Activated T-helper 1 cell treated with anti-CD3 and anti-CD28 coated beads, Interleukin-12 subunit alpha, Interleukin-12 subunit beta, Interleukin-2, Interleukin-4 antibody, amounts not matched to agents 30 ng/mL and 10 ng/mL and 1 ng/mL, durations not matched to agents 14 hours and 24 hours and 36 hours (primary cell): ENCODE data around the gene ZBTB2. TPM values are rescaled to one million over a fixed set of nuclear protein-coding genes. Genes with fewer than 3 reads are reported as not detected.
"Not testable (repeated sequence)": the region's sequence is repeated elsewhere in the genome, so short reads cannot be mapped to it uniquely, and the experiment has no call there.

ENCODE experiments used
- DNase-seq: peaks from one replicate; pipeline ENCODE4 v3.0.0; 2021; ENCODE audit warnings: low spot score
- H3K27ac Mint-ChIP-seq: one replicate; pipeline ENCODE4 v1.8.0; 2021; ENCODE audit warnings: mild to moderate bottlenecking, mixed read lengths
- H3K27me3 Mint-ChIP-seq: one replicate; pipeline ENCODE4 v1.8.0; 2022; ENCODE audit warnings: mild to moderate bottlenecking, moderate library complexity, mixed read lengths; ENCODE audit not compliant: insufficient read depth
- H3K36me3 Mint-ChIP-seq: one replicate; pipeline ENCODE4 v1.8.0; 2021; ENCODE audit warnings: low read depth, mixed read lengths
- H3K4me1 Mint-ChIP-seq: one replicate; pipeline ENCODE4 v1.8.0; 2021; ENCODE audit warnings: low read depth, mixed read lengths
- H3K4me3 Mint-ChIP-seq: one replicate; pipeline ENCODE4 v1.8.0; 2021; ENCODE audit warnings: mild to moderate bottlenecking, moderate library complexity, mixed read lengths
- H3K9me3 Mint-ChIP-seq: one replicate; pipeline ENCODE4 v1.8.0; 2021; ENCODE audit warnings: mixed read lengths
- intact Hi-C: fragments of 100-400 bp; cut with micrococcal nuclease; formaldehyde crosslinking; loops from one replicate; pipeline ENCODE4 v1.15.1; 2024
- total RNA-seq: library from RNA; stranded (reverse); gene quantifications from 2 replicates; pipeline ENCODE4 v1.2.3, GENCODE V29; 2022

The ZBTB2 gene
- total RNA-seq, 1 donor from 2014 or later: 24.0 TPM

DNA sequence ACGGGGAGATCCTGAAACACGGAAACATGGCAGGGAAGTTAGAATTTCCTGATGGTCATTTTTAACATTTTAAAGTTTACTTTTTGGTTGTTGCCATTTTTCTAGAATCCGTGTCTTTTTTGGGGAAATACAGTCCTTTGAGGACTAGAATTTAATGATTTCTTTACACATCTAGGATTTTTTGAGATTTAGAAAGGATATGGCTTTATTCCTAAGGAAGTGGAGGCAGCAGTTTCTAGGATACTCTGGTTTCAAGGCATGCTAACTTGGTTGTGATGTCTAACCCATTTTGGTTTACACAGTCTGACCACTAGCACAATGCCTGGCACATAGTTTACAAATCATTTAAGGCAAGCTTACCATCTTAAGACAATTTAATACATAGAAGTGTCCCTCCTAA lies 1.1 kb upstream of the ZBTB2 start:
- intact Hi-C loops: loop anchor here (2.0 to 10.0 kb wide), 4 partner anchors 14 to 1388 kb away; no protein-coding TSS in a partner anchor
- Mint-ChIP-seq H3K36me3 (peaks cover 17% of the 10 kb centered on the region), H3K27me3 (no peaks in the 10 kb centered on the region), H3K4me3 (peak overlapping the region; percentile 95), H3K27ac (peak overlapping the region; percentile 96), H3K9me3 (no peaks in the 10 kb centered on the region), H3K4me1 (peaks cover 66% of the 10 kb centered on the region)
- DNase-seq: no peak

GRCh38 chr6:151390851-151391470 lies 398 bp downstream of the ZBTB2 start:
- no peak overlapping the region for H3K27ac Mint-ChIP-seq
- H3K4me3 Mint-ChIP-seq: peak overlapping the region; percentile 95
- peak; percentile 80 for DNase-seq
- no peaks in the 10 kb centered on the region for H3K9me3 Mint-ChIP-seq
- H3K4me1 Mint-ChIP-seq: peaks cover 65% of the 10 kb centered on the region
- intact Hi-C loops: loop anchor here (1.0 to 10.0 kb wide), 12 partner anchors 61 to 1846 kb away; partner anchors contain the start of genes FBXO5, KATNA1, MTRF1L and NUP43
- H3K36me3 Mint-ChIP-seq: peaks cover 15% of the 10 kb centered on the region
- H3K27me3 Mint-ChIP-seq: no peaks in the 10 kb centered on the region

GRCh38 chr6:151390276-151390850 lies 996 bp downstream of the ZBTB2 start:
- DNase-seq: peak; percentile 99
- Mint-ChIP-seq H3K4me1 (peaks cover 68% of the 10 kb centered on the region), H3K36me3 (peaks cover 13% of the 10 kb centered on the region), H3K9me3 (no peaks in the 10 kb centered on the region), H3K4me3 (peak overlapping the region; percentile 39), H3K27ac (peak overlapping the region; percentile 65), H3K27me3 (no peaks in the 10 kb centered on the region)
- intact Hi-C loops: loop anchor here (1.0 to 10.0 kb wide), 12 partner anchors 62 to 1846 kb away; partner anchors contain the start of genes FBXO5, KATNA1, MTRF1L and NUP43

DNA sequence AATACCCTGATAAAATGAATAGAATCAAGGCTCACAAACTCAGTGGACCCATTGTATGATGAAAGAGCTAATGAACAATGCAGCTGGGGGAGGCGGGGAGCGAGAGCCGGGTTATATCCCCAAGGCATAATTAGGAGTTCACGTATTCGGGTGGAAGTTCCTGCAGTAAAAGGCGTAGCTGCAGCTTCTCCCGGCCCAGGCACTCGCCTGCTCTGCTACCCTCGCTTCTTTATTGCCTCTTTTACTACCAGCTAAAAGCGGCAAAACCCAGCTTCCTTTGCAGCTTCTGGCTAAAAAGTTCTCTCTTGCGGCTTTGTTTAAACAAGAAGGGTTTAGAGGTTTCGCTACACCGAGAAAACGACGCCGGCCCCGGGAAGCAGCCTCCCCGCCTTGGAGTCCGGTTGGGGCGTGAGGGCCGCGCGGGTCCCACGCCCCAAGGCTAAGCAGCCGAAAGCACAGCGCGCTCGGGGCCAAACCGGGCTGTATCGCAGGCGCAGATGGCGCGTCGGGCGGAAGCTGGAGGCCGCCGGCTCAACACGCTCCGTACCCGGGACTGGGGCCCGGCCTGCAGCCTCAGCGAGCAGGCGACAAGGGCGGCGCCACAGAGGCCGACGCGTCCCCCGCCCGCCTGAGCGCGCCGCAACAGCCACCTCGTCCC lies 1.6 kb downstream of the ZBTB2 start:
- Mint-ChIP-seq H3K4me3 (peak overlapping the region; percentile 95), H3K36me3 (peaks cover 10% of the 10 kb centered on the region), H3K9me3 (no peaks in the 10 kb centered on the region), H3K4me1 (peaks cover 68% of the 10 kb centered on the region), H3K27ac (peak overlapping the region; percentile 97), H3K27me3 (no peaks in the 10 kb centered on the region)
- intact Hi-C loops: loop anchor here (1.0 to 10.0 kb wide), 14 partner anchors 9 to 1845 kb away; partner anchors contain the start of genes FBXO5, KATNA1, MTRF1L and NUP43
- DNase-seq: no peak

- no peaks in the 10 kb centered on the region for H3K27me3 Mint-ChIP-seq
- intact Hi-C loops: loop anchor here (1.0 to 2.0 kb wide), 2 partner anchors 9 to 16 kb away; no protein-coding TSS in a partner anchor
- peaks cover 74% of the 10 kb centered on the region for H3K4me1 Mint-ChIP-seq
- H3K27ac Mint-ChIP-seq: peak overlapping the region; percentile 97
- peak overlapping the region; percentile 95 for H3K4me3 Mint-ChIP-seq
- no peak for DNase-seq
- H3K36me3 Mint-ChIP-seq: peaks cover 10% of the 10 kb centered on the region
- no peaks in the 10 kb centered on the region for H3K9me3 Mint-ChIP-seq
These were observed 2.3 kb downstream of the ZBTB2 start for GRCh38 chr6:151388997-151389617.

DNA sequence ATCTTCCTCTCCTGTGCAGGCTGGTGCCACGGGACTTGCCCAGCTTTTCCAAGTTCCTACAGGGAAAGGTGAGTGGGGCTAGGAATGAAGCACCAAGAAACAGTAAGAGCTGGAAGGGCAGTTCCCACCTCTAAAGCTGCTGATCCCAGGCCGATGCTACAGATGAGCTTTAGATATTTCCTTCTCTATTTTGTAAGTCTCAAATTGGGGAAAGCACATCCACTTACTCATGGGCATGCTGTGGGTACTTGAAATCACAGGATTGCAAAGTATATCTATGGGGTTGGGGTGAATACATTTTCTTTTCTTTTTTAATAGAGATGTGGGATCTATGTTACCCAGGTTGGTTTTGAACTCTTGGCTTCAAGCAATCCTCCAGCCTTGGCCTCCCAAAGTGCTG lies 3.1 kb downstream of the ZBTB2 start:
- intact Hi-C loops: loop anchor here (2.0 kb wide), 1 partner anchor 15 kb away; no protein-coding TSS in a partner anchor
- Mint-ChIP-seq H3K27me3 (no peaks in the 10 kb centered on the region), H3K4me3 (peak overlapping the region; percentile 69), H3K36me3 (peaks cover 12% of the 10 kb centered on the region), H3K4me1 (peaks cover 70% of the 10 kb centered on the region), H3K27ac (peak overlapping the region; percentile 74), H3K9me3 (no peaks in the 10 kb centered on the region)
- no peak for DNase-seq

DNA sequence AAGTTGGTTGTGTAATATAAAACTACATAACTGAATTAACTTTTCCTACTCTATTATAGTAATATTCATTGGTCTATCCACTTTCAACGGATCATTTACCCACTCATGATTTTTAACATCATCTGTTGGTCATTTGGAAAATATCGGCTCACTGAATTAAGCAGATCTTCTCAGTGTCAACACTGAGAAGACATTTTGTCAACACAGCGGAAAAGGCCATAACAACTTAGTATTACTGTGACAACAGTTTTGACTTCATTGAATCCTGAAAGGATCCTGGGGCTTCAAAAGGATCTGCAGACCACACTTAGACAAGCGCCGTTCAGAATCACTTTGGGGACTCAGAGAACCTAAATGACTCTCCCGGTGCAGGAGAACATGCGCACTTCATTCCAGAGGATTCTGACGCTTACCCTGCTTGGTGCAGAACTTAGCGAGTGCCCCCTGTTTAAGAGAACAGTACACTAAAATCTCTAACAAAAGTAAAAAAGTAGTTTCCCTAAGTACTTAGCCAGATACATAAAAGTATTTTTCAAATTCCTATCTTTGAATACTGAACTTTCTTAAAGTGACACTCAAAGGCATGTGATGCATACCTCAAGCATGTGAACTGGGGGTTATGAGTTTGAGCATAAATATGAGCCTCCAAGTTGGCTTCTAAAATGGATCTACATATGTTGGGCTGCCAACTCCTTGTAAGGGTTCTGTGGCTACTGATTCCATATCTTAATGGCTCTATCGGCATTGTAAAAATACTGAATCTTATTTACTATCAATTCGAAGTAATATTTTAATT lies 4.0 kb downstream of the ZBTB2 start:
- Mint-ChIP-seq H3K36me3 (peaks cover 12% of the 10 kb centered on the region), H3K4me1 (peaks cover 61% of the 10 kb centered on the region), H3K9me3 (no peaks in the 10 kb centered on the region), H3K27ac (peak overlapping the region; percentile 18), H3K4me3 (no peak overlapping the region), H3K27me3 (no peaks in the 10 kb centered on the region)
- DNase-seq: no peak
- intact Hi-C loops: no loop called here

DNA sequence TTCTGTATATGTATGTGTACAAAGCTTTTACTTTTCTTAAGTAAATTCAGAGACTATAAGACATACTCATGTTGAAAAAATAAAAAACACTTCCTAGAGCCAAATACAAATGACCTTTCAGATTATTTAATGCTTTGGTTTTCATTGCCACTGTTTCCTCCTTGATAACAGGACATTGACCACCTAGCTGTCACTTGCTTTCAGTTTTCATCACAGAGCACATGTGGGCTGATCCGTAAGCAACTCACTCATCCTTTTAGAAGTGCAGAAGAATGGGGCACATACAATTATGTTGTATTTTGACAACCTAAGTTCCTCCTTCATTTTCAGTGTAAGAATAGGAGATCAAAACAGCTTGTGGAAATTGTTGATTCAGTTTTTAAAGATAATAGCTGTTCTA lies 6.2 kb downstream of the ZBTB2 start:
- intact Hi-C loops: no loop called here
- Mint-ChIP-seq H3K9me3 (no peaks in the 10 kb centered on the region), H3K4me1 (peaks cover 71% of the 10 kb centered on the region), H3K4me3 (no peak overlapping the region), H3K36me3 (peaks cover 12% of the 10 kb centered on the region), H3K27ac (peak overlapping the region; percentile 57), H3K27me3 (no peaks in the 10 kb centered on the region)
- DNase-seq: no peak

- no peak overlapping the region for H3K4me3 Mint-ChIP-seq
- intact Hi-C loops: no loop called here
- no peaks in the 10 kb centered on the region for H3K27me3 Mint-ChIP-seq
These were observed 7.2 kb downstream of the ZBTB2 start for GRCh38 chr6:151384151-151384550.

GRCh38 chr6:151382631-151383030 lies 8.7 kb downstream of the ZBTB2 start:
- H3K27me3 Mint-ChIP-seq, DNase-seq, H3K27ac Mint-ChIP-seq, H3K4me3 Mint-ChIP-seq, intact Hi-C loops, H3K9me3 Mint-ChIP-seq: not testable (repeated sequence)
- Mint-ChIP-seq H3K36me3 (peaks cover 16% of the 10 kb centered on the region), H3K4me1 (peaks cover 75% of the 10 kb centered on the region)

More at GRCh38 chr6:151384151-151384550, 7.2 kb downstream of the ZBTB2 start:
- Mint-ChIP-seq H3K9me3 (no peaks in the 10 kb centered on the region), H3K27ac (no peak overlapping the region), H3K36me3 (peaks cover 13% of the 10 kb centered on the region), H3K4me1 (peaks cover 77% of the 10 kb centered on the region)
- DNase-seq: no peak

DNA sequence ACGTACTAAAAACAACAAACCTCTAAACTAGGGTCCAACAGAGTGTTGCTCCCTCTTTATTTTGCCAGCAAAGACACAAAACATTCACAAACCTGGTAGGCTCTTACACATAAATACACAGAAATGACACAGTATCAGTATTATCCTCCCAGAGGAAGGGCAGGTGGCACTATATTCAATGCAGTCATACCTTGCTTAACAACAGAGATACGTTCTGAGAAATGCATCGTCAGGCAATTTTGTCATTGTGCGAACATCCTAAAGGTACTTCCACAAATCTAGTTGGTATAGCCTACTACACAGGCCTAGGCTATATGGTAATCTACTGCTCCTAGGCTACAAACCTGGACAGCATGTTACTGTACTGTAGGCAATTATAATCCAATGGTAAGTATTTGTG lies 9.6 kb downstream of the ZBTB2 start:
- Mint-ChIP-seq H3K4me3 (peak overlapping the region; percentile 47), H3K27me3 (no peaks in the 10 kb centered on the region), H3K9me3 (no peaks in the 10 kb centered on the region), H3K4me1 (peaks cover 72% of the 10 kb centered on the region), H3K36me3 (peaks cover 13% of the 10 kb centered on the region), H3K27ac (peak overlapping the region; percentile 87)
- intact Hi-C loops: loop anchor here (2.0 kb wide), 1 partner anchor 47 kb away; no protein-coding TSS in a partner anchor
- DNase-seq: no peak

- Mint-ChIP-seq H3K36me3 (peaks cover 15% of the 10 kb centered on the region), H3K27me3 (no peaks in the 10 kb centered on the region), H3K27ac (peak overlapping the region; percentile 97), H3K9me3 (no peaks in the 10 kb centered on the region), H3K4me1 (peaks cover 75% of the 10 kb centered on the region), H3K4me3 (peak overlapping the region; percentile 86)
- DNase-seq: no peak
- intact Hi-C loops: loop anchor here (1.0 to 2.0 kb wide), 3 partner anchors 8 to 46 kb away; no protein-coding TSS in a partner anchor
These were observed 10.5 kb downstream of the ZBTB2 start for GRCh38 chr6:151380848-151381205.
